HUES6 (cell line): ENCODE data around the gene NUP210L.

Source experiments
- H3K27ac ChIP-seq: 2 replicates; pipeline ENCODE4 v1.7.0; 2013; ENCODE audit warnings: low read depth, mild to moderate bottlenecking, low read length, inconsistent platforms
- H3K27me3 ChIP-seq: 2 replicates; pipeline ENCODE4 v1.6.1; 2013; ENCODE audit warnings: low read length; ENCODE audit not compliant: control insufficient read depth, insufficient read depth
- H3K36me3 ChIP-seq: 2 replicates; pipeline ENCODE4 v1.6.1; 2013; ENCODE audit warnings: low read length; ENCODE audit not compliant: control insufficient read depth, insufficient read depth
- H3K4me1 ChIP-seq: 2 replicates; pipeline ENCODE4 v1.6.1; 2013; ENCODE audit warnings: low read length; ENCODE audit not compliant: control insufficient read depth, insufficient read depth
- H3K4me3 ChIP-seq: 2 replicates; pipeline ENCODE4 v1.5.1; 2013; ENCODE audit warnings: low read depth, low read length
- H3K9ac ChIP-seq: one replicate; pipeline ENCODE4 v1.6.1; 2013; ENCODE audit warnings: mild to moderate bottlenecking, low read length
- H3K9me3 ChIP-seq: 2 replicates; pipeline ENCODE4 v1.6.1; 2013; ENCODE audit warnings: low read depth, low read length; ENCODE audit not compliant: control insufficient read depth, insufficient read depth

NUP210L gene

GRCh38 chr1:154182344-154183045 is 27.6 kb upstream of the NUP210L start:
- Histone ChIP-seq H3K4me3 (peak overlapping the region; percentile 94), H3K27ac (peak overlapping the region; percentile 68), H3K36me3 (peaks cover 26% of the 10 kb centered on the region), H3K27me3 (no peaks in the 10 kb centered on the region), H3K4me1 (peaks cover 49% of the 10 kb centered on the region), H3K9ac (peak overlapping the region; percentile 86), H3K9me3 (no peaks in the 10 kb centered on the region)

GRCh38 chr1:154181944-154182343 is 27.1 kb upstream of the NUP210L start:
- Histone ChIP-seq H3K4me3 (peak overlapping the region; percentile 94), H3K27me3 (no peaks in the 10 kb centered on the region), H3K27ac (peak overlapping the region; percentile 68; the same call in 1 of the 2 replicates), H3K9me3 (no peaks in the 10 kb centered on the region), H3K4me1 (peaks cover 44% of the 10 kb centered on the region), H3K36me3 (peaks cover 32% of the 10 kb centered on the region), H3K9ac (peak overlapping the region; percentile 86)

- peaks cover 47% of the 10 kb centered on the region for H3K36me3 ChIP-seq
- peaks cover 36% of the 10 kb centered on the region for H3K4me1 ChIP-seq
- no peak overlapping the region for H3K27ac ChIP-seq
- H3K9ac ChIP-seq = no peak overlapping the region
- H3K9me3 ChIP-seq = no peaks in the 10 kb centered on the region
- peak overlapping the region; percentile 35 for H3K4me3 ChIP-seq
- no peaks in the 10 kb centered on the region for H3K27me3 ChIP-seq
These were observed 25.2 kb upstream of the NUP210L start for GRCh38 chr1:154179946-154180687.

GRCh38 chr1:154178911-154179811 is 24.3 kb upstream of the NUP210L start:
- H3K27ac ChIP-seq = peak overlapping the region; percentile 23; the same call in 1 of the 2 replicates
- no peaks in the 10 kb centered on the region for H3K27me3 ChIP-seq
- H3K4me1 ChIP-seq = peaks cover 36% of the 10 kb centered on the region
- no peak overlapping the region for H3K9ac ChIP-seq
- peak overlapping the region; percentile 34; the same call in 1 of the 2 replicates for H3K4me3 ChIP-seq
- H3K36me3 ChIP-seq = peaks cover 55% of the 10 kb centered on the region
- no peaks in the 10 kb centered on the region for H3K9me3 ChIP-seq

GRCh38 chr1:154178013-154178412 is 23.1 kb upstream of the NUP210L start:
- no peaks in the 10 kb centered on the region for H3K27me3 ChIP-seq
- no peaks in the 10 kb centered on the region for H3K9me3 ChIP-seq
- 0 out of 2 replicates have a peak overlapping the region, but pooled peaks have one; percentile 53 for H3K27ac ChIP-seq
- H3K9ac ChIP-seq = peak overlapping the region; percentile 8
- H3K4me1 ChIP-seq = peaks cover 36% of the 10 kb centered on the region
- no peak overlapping the region for H3K4me3 ChIP-seq
- H3K36me3 ChIP-seq = peaks cover 61% of the 10 kb centered on the region

GRCh38 chr1:154176337-154176736 is 21.5 kb upstream of the NUP210L start:
- H3K4me3 ChIP-seq = no peak overlapping the region
- H3K9ac ChIP-seq = no peak overlapping the region
- no peaks in the 10 kb centered on the region for H3K9me3 ChIP-seq
- no peak overlapping the region for H3K27ac ChIP-seq
- H3K4me1 ChIP-seq = peaks cover 35% of the 10 kb centered on the region
- peaks cover 78% of the 10 kb centered on the region for H3K36me3 ChIP-seq
- no peaks in the 10 kb centered on the region for H3K27me3 ChIP-seq

GRCh38 chr1:154174654-154175053 is 19.8 kb upstream of the NUP210L start:
- H3K36me3 ChIP-seq = peaks cover 89% of the 10 kb centered on the region
- peaks cover 20% of the 10 kb centered on the region for H3K4me1 ChIP-seq
- H3K27ac ChIP-seq = no peak overlapping the region
- no peaks in the 10 kb centered on the region for H3K9me3 ChIP-seq
- H3K27me3 ChIP-seq = no peaks in the 10 kb centered on the region
- H3K9ac ChIP-seq = no peak overlapping the region
- H3K4me3 ChIP-seq = no peak overlapping the region

- Histone ChIP-seq H3K4me3 (no peak overlapping the region), H3K27ac (no peak overlapping the region), H3K36me3 (peaks cover 90% of the 10 kb centered on the region), H3K27me3 (no peaks in the 10 kb centered on the region), H3K4me1 (no peaks in the 10 kb centered on the region), H3K9me3 (no peaks in the 10 kb centered on the region), H3K9ac (no peak overlapping the region)
These were observed 17.0 kb upstream of the NUP210L start for GRCh38 chr1:154171880-154172279.

GRCh38 chr1:154171223-154171583 is 16.3 kb upstream of the NUP210L start:
- no peaks in the 10 kb centered on the region for H3K27me3 ChIP-seq
- no peak overlapping the region for H3K27ac ChIP-seq
- no peak overlapping the region for H3K4me3 ChIP-seq
- peaks cover 92% of the 10 kb centered on the region for H3K36me3 ChIP-seq
- H3K4me1 ChIP-seq = no peaks in the 10 kb centered on the region
- H3K9me3 ChIP-seq = no peaks in the 10 kb centered on the region
- H3K9ac ChIP-seq = no peak overlapping the region

- H3K9ac ChIP-seq = no peak overlapping the region
- H3K27ac ChIP-seq = no peak overlapping the region
- H3K27me3 ChIP-seq = no peaks in the 10 kb centered on the region
- no peak overlapping the region for H3K4me3 ChIP-seq
- H3K4me1 ChIP-seq = no peaks in the 10 kb centered on the region
- H3K36me3 ChIP-seq = peaks cover 92% of the 10 kb centered on the region
- H3K9me3 ChIP-seq = no peaks in the 10 kb centered on the region
These were observed 15.8 kb upstream of the NUP210L start for GRCh38 chr1:154170547-154171222.
